ENCODE measurements around the gene ABCG1.
"Not testable (repeated sequence)": the region's sequence is repeated elsewhere in the genome, so short reads cannot be mapped to it uniquely, and the experiment has no call there.

Gene ABCG1

GRCh38 chr21:42292563-42293142 is 73.7 kb downstream of the ABCG1 start:
- not testable (repeated sequence) for DNase-seq

GRCh38 chr21:42293649-42294272 is 74.8 kb downstream of the ABCG1 start:
- no peak for DNase-seq

GRCh38 chr21:42294273-42294880 is 75.4 kb downstream of the ABCG1 start:
- no peak for DNase-seq

GRCh38 chr21:42295845-42296244 is 76.9 kb downstream of the ABCG1 start:
- no peak for DNase-seq

- DNase-seq = no peak
These were observed 77.6 kb downstream of the ABCG1 start for GRCh38 chr21:42296501-42296900.

GRCh38 chr21:42297377-42297776 is 78.4 kb downstream of the ABCG1 start:
- no peak for DNase-seq

GRCh38 chr21:42298237-42298636 is 79.3 kb downstream of the ABCG1 start:
- peak; percentile 21 for DNase-seq

- DNase-seq = no peak
These were observed 79.7 kb downstream of the ABCG1 start for GRCh38 chr21:42298657-42299056.

GRCh38 chr21:42299324-42300044 is 80.5 kb downstream of the ABCG1 start:
- DNase-seq = no peak

GRCh38 chr21:42300045-42300583 is 81.2 kb downstream of the ABCG1 start:
- DNase-seq = no peak

- DNase-seq = no peak
These were observed 82.0 kb downstream of the ABCG1 start for GRCh38 chr21:42300956-42301355.

- DNase-seq = no peak
These were observed 82.6 kb downstream of the ABCG1 start for GRCh38 chr21:42301371-42302075.

GRCh38 chr21:42302076-42302650 is 83.2 kb downstream of the ABCG1 start:
- no peak for DNase-seq

GRCh38 chr21:42302794-42303193 is 83.9 kb downstream of the ABCG1 start:
- no peak for DNase-seq

- no peak for DNase-seq
These were observed 84.5 kb downstream of the ABCG1 start for GRCh38 chr21:42303443-42303842.

GRCh38 chr21:42304556-42305454 is 85.9 kb downstream of the ABCG1 start:
- DNase-seq = no peak

- no peak for DNase-seq
These were observed 86.8 kb downstream of the ABCG1 start for GRCh38 chr21:42305707-42306147.

GRCh38 chr21:42306366-42307035 is 87.6 kb downstream of the ABCG1 start:
- peak; percentile 89 for DNase-seq

GRCh38 chr21:42307106-42307505 is 88.2 kb downstream of the ABCG1 start:
- DNase-seq = no peak

- DNase-seq = no peak
These were observed 89.4 kb downstream of the ABCG1 start for GRCh38 chr21:42308161-42308913.

Data from NCI-H146 (cell line).